CD4-positive, alpha-beta T cell treated with Interleukin-6 for 4 hours (primary cell): ENCODE measurements around the gene HSPA12B.

ENCODE experiments used
- DNase-seq: peaks from one replicate; pipeline ENCODE4 v3.0.0-alpha.2; 2020; ENCODE audit warnings: mixed read lengths

HSPA12B gene

DNA sequence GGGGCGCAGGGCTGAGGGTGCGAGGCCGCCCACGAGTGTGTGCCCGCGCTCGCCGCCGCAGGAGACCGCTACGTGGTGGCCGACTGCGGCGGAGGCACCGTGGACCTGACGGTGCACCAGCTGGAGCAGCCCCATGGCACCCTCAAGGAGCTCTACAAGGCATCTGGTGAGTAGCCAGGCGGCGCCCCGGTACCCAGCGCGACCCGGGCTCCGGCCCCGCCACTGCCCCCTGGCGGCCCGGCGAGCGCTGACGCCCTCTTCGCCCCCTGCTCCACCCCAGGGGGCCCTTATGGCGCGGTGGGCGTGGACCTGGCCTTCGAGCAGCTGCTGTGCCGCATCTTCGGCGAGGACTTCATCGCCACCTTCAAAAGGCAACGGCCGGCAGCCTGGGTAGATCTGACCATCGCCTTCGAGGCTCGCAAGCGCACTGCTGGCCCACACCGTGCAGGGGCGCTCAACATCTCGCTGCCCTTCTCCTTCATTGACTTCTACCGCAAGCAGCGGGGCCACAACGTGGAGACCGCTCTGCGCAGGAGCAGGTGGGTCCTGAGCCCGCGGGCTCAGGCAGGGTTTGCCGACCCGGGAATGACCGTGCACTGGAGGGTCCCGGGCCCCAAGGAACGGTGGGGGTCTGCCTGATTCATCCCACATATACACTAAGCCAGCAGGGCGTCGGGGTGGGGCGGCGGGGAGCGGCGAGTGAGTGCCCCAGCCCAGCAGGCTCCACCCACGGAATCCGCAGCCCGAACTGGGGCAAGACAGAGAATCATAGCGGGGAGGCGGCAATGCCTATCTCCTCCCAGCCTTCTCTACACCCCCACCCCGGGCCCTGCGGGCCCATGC, 17.4 kb downstream of the HSPA12B start:
- DNase-seq = peak; percentile 35

- no peak for DNase-seq
Measured at GRCh38 chr20:3751305-3751674, 18.8 kb downstream of the HSPA12B start.

DNA sequence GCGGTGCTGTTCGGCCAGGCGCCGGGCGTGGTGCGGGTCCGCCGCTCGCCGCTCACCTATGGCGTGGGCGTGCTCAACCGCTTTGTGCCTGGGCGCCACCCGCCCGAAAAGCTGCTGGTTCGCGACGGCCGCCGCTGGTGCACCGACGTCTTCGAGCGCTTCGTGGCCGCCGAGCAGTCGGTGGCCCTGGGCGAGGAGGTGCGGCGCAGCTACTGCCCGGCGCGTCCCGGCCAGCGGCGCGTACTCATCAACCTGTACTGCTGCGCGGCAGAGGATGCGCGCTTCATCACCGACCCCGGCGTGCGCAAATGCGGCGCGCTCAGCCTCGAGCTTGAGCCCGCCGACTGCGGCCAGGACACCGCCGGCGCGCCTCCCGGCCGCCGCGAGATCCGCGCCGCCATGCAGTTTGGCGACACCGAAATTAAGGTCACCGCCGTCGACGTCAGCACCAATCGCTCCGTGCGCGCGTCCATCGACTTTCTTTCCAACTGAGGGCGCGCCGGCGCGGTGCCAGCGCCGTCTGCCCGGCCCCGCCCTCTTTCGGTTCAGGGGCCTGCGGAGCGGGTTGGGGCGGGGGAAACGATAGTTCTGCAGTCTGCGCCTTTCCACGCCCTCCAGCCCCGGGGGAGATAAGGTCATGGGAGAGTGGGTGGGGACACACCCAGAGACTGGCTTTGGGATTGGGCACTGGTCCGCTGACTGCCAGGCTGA, 19.3 kb downstream of the HSPA12B start:
- peak; percentile 65 for DNase-seq

- DNase-seq = no peak
Measured at GRCh38 chr20:3752386-3752759, 19.9 kb downstream of the HSPA12B start.

DNA sequence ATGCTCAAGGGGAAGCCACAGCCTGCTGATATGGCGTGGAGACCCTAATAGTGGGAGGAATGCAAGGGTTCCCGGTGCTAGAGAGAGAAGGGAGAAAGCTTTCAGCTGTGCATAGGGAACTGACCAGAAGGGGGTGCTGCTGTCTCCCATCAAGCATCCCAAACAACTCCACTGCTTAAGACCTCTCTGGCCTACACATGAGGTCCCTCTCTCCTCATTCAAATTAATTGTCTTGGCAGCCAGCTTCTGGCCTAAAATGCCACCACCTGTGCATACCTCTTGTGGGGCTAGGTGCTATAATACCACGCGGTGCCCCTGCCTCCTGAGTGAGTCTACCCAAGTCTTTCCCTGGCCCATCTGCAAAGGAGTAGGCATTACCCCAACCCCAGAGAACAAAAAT, 20.6 kb downstream of the HSPA12B start:
- peak; percentile 76 for DNase-seq

DNA sequence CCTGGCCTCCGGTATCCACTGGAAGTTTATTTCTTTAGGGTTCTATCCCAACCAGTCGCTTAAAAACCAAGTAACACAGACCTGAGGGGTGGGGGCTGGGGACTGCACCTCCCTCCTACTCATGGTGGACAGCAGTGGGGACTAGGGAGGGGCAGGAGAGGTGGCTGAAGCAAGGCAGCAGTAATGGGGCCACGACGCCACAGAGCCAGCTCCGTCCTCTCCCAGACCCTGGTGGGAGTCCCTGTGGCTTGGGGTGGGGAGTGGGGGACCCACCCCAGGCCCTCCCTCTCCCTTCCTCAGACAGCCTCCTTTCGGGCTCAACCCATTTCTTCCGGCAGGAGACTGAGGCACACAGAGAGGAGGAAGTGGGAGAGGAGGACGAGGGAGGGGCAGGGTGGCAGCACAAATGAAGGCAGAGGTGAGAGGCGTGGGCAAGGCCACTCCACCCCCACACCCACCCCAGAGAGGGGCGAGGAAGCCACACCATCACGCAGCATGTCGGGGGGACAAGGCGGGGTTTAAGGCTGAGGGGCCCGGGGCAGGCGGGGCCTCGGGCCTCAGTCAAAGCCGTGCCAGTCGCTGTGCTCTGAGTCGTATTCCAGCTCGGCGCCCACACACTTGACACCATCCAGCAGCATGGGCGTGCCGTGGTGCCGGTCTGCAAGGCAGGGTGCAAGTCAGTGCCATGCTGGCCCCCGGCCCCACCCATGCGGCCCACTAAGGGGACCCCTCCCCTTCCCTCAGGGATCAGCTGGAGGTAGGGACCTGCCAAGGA, 21.2 kb downstream of the HSPA12B start:
- no peak for DNase-seq

- no peak for DNase-seq
Measured at GRCh38 chr20:3754276-3754630, 21.8 kb downstream of the HSPA12B start.

- no peak for DNase-seq
Measured at GRCh38 chr20:3755269-3755668, 22.8 kb downstream of the HSPA12B start.

DNA sequence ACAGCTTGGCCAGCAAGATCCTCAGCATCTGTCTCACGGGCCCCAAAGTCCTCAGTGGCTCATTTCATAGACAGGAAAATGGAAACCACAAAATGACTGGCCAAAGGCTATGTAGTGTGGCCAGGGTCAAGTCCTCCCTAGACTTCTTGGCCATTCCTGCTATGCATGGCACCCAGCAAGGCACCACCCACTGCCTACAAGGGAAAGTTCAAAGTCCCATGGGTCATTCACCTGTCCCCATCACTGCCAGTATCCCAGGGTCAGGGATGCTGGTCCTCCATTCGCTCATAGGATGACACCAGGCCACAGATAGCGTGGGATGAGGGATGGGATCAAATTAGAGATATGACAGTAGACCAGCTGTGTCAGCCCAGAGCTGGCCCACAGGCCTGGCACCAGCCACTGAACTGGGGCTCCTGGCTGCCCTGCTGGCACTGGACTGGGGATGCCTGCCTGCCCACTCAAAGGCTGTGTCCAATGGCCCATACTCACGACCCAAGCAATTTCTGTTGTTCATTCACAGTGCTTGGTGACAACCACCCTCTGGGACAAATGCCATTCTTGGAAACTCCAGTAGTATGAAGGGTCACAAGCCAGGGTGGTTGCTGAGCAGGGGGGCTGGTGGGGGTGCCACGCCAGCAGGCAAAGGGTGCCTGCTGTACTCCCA, 23.5 kb downstream of the HSPA12B start:
- no peak for DNase-seq

DNA sequence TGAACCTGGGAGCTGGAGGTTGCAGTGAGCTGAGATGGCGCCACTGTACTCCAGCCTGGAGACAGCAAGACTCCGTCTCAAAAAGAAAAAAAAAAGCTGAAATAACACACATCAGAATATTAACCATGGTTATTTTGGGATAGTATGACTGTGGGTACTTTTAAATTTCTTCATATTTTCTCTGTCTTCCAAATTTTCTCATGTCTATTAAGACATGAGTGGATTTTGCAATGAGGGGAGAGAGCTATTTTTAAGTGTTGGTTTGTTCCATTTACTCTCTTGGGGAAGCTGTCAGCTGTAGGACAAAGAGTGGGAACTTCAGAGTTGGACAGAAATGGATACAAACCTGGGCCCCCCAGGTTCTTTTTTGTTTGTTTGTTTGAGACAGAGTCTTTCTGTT, 24.8 kb downstream of the HSPA12B start:
- DNase-seq = no peak

GRCh38 chr20:3758566-3758965, 26.1 kb downstream of the HSPA12B start:
- DNase-seq = no peak

GRCh38 chr20:3759316-3759823, 26.9 kb downstream of the HSPA12B start:
- no peak for DNase-seq

- DNase-seq = no peak
Measured at GRCh38 chr20:3759884-3760283, 27.4 kb downstream of the HSPA12B start.

- DNase-seq = no peak
Measured at GRCh38 chr20:3760655-3761348, 28.3 kb downstream of the HSPA12B start.

DNA sequence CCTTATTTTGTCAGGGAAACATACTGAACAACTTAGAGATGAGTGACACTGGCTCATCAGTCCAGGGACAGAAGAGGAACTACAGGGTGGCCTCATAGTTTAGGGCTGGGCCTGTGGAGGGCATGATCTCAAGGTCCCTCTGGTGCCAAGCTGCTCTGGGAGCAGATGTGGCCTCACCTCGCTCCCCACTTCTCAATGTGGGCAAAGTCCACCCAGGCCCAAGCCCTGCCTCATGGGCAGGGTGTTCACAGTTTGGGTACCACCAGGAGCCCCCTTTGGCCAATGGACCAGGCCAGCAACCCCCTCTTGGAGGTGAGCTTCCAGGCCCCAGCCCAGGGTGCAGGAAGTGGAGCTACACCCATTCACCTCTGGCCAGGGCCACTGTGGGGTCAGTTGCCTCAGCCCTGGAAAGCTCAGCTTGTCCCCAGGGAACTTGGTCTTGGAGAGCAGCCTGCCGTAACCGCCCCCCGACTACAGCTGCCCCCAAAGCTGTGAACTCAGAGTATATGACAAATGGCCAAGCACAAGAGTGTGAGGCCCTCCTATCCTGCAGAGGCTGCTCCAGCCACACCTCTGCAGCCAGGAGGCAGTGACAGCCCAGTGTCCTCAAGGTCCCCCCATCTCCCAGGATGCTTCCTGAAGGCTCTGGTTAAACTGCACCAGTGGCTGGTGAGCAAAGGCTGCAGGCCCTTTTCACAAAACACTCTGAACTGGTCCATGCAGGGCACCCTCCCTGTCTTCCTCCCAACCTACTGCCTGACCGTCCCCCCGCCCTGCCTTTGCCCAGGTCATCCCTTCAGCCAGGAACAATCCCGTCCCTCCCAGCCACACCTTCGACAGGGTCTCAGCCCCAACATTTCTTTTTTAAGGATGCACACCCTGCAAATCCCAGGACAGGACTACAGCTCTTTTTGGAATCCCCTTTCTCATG, 31.5 kb downstream of the HSPA12B start:
- no peak for DNase-seq

DNA sequence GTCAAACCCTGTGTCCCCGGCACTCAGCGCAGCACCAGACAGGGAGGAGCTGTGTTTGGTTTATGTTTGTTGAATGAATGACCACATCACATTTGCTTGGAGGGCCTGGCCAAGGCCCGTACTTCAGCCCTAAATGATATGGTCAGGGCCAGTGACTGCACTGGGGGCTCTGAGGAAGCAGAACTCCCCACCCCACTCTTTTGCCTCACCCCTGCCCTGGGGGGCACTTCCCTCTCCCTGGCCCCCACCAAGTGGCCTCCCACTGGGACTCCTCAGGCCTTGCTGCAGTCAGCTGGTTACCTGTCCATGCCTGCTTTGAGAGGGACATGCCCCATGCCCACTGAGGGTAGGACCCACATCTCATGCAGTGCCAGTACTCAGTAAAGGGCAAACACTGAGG, 32.2 kb downstream of the HSPA12B start:
- DNase-seq = no peak

DNA sequence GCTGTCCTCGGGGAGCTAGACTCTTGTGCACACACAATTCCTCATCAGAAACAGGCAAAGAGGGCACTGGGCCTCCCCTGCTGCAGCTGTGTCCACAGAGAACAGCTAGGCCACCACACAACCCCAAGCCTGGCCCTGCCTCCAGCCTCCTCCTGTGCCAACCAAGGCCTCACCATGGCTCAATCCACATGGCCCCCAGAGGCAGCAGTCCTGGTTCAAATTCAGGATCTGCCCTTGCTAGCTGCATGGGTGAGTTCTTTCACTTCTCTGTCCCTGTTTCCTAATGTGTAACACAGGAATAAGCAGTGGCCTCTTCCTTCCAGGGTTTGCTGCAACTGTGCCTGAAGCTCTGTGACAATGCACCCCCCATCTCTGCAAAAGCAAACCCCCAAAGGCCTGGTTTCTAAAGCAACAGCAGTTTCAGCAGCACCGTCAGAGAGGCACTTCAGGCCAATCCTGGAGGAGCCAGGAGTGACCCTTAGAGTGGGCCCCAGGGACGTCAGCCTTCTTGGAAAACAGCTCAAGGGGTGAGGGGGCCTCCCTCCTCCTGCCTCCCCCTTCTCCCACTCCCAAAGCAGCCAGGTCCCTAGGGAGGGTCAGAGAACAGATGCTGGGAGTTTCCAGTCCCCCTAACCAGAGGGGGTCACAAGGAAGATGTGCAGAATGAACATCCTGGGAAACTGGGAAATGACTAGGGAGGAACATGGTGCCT, 32.8 kb downstream of the HSPA12B start:
- DNase-seq = no peak

- no peak for DNase-seq
Measured at GRCh38 chr20:3766422-3767109, 34.1 kb downstream of the HSPA12B start.

- peak; percentile 40 for DNase-seq
Measured at GRCh38 chr20:3767110-3767426, 34.6 kb downstream of the HSPA12B start.
